GM12878 (cell line): ENCODE measurements around the gene TFDP1. TPM values are rescaled to one million over a fixed set of nuclear protein-coding genes. Genes with fewer than 3 reads are reported as not detected.

Experiments
- ATAC-seq: fragments of 200-7000 bp; cut with Tn5 transposase; 3 replicates; pipeline ENCODE4 v1.9.1; 2020; ENCODE audit warnings: mild to moderate bottlenecking, moderate library complexity
- BruUV-seq: library from RNA; stranded (reverse); fragments of 400-500 nt; replicated peaks from 2 replicates; lab custom pipeline; 2021; lab: Mats Ljungman, UMichigan
- CTCF ChIA-PET: fragments of 300-600 bp; sonication (Branson Sonifier 250); formaldehyde crosslinking; extraction: SDS; loops from one replicate; lab custom pipeline; 2021; ENCODE audit warnings: inconsistent platforms; lab: Yijun Ruan, JAX
- POLR2A ChIA-PET: fragments of 350-600 bp; formaldehyde crosslinking; extraction: SDS; loops from one replicate; lab custom pipeline; 2021; ENCODE audit warnings: inconsistent platforms; lab: Charles Lee
- RAD21 ChIA-PET: fragments of 300-600 bp; sonication (Branson Sonifier 250); formaldehyde crosslinking; loops from one replicate; lab custom pipeline; 2023; ENCODE audit warnings: antibody characterized with exemption; ENCODE audit not compliant: unreplicated experiment; lab: Charles Lee
- SMC1A ChIA-PET: fragments of 300-600 bp; sonication (Branson Sonifier 250); formaldehyde crosslinking; loops from one replicate; lab custom pipeline; 2023; ENCODE audit not compliant: unreplicated experiment, uncharacterized antibody; lab: Charles Lee
- DNase-seq: peaks from one replicate; pipeline ENCODE4 v3.0.0-alpha.2; 2011; ENCODE audit warnings: low read depth, low spot score
- FAIRE-seq: peaks from 3 replicates; lab custom pipeline; 2011; peaks lifted over from hg19 to GRCh38; lab: Jason Lieb, UNC
- H2AFZ ChIP-seq: 2 replicates; pipeline ENCODE4 v1.6.0; 2011; ENCODE audit warnings: low read depth, low read length, control low read depth; ENCODE audit not compliant: control insufficient read depth
- H3K27ac ChIP-seq: 2 replicates; pipeline ENCODE4 v1.5.1; 2011; ENCODE audit warnings: control low read depth; ENCODE audit not compliant: control insufficient read depth, insufficient read depth
- H3K27me3 ChIP-seq, 2 experiments: replicated peaks in 1 of 2; 2 replicates each; pipeline versions ENCODE4 v1.6.0 to v1.6.1; 2011; ENCODE audit warnings: low read length in 1 of 2; ENCODE audit not compliant: control insufficient read depth in 2 of 2, insufficient read depth in 2 of 2
- H3K36me3 ChIP-seq, 2 experiments: 2 replicates each; pipeline ENCODE4 v1.5.1; 2011; ENCODE audit warnings: low read length in 1 of 2; ENCODE audit not compliant: control insufficient read depth in 2 of 2, insufficient read depth in 2 of 2
- H3K4me1 ChIP-seq: 2 replicates; pipeline ENCODE4 v1.6.1; 2011; ENCODE audit warnings: mild to moderate bottlenecking, low read length, moderate library complexity, mixed read lengths; ENCODE audit not compliant: control insufficient read depth, insufficient read depth
- H3K4me2 ChIP-seq: 2 replicates; pipeline ENCODE4 v1.6.0; 2011; ENCODE audit warnings: control low read depth; ENCODE audit not compliant: control insufficient read depth, insufficient read depth
- H3K4me3 ChIP-seq: fragments of 200-600 bp; sonication (generic); 2 replicates; pipeline ENCODE4 v1.5.1; 2016
- H3K79me2 ChIP-seq: 2 replicates; pipeline ENCODE4 v1.6.0; 2011; ENCODE audit warnings: low read length; ENCODE audit not compliant: control insufficient read depth, insufficient read depth
- H3K9ac ChIP-seq: 2 replicates; pipeline ENCODE4 v1.8.0; 2011; ENCODE audit warnings: low read length, control low read depth, mixed read lengths; ENCODE audit not compliant: control insufficient read depth, insufficient read depth
- H3K9me3 ChIP-seq: replicated peaks from 3 replicates; pipeline ENCODE4 v1.5.1; 2011; ENCODE audit warnings: mild to moderate bottlenecking, low read length; ENCODE audit not compliant: control insufficient read depth, insufficient read depth
- H4K20me1 ChIP-seq: 2 replicates; pipeline ENCODE4 v1.6.0; 2011; ENCODE audit not compliant: control insufficient read depth, insufficient read depth
- ASH2L ChIP-seq: fragments of 300-600, 200-600 bp; sonication (generic); IDR thresholded peaks from 2 replicates; pipeline ENCODE4 v1.6.1; 2017; ENCODE audit warnings: low read depth, mild to moderate bottlenecking, borderline replicate concordance
- BCL11A ChIP-seq: IDR thresholded peaks from 2 replicates; pipeline ENCODE4 v1.6.1; 2011; ENCODE audit warnings: low read depth, low read length
- CTCF ChIP-seq, 3 experiments: IDR thresholded peaks in 2 of 3; conservative IDR thresholded peaks in 1 of 3; 2 replicates each; pipeline ENCODE4 v1.5.1; 2011; ENCODE audit warnings: low read depth in 3 of 3, low read length in 3 of 3, mild to moderate bottlenecking in 3 of 3, control low read depth in 2 of 3, moderate library complexity in 2 of 3, inconsistent platforms in 1 of 3, mixed read lengths in 1 of 3; ENCODE audit not compliant: control insufficient read depth in 2 of 3, insufficient read depth in 1 of 3; ENCODE audit errors: extremely low read depth in 1 of 3
- EP300 ChIP-seq, 2 experiments: fragments of 150-350 bp in 1 of 2; IDR thresholded peaks; 2 replicates each; pipeline ENCODE4 v1.6.1; 2011 to 2012; ENCODE audit warnings: low read depth in 2 of 2, low read length in 2 of 2, borderline replicate concordance in 1 of 2, improper control_type of control experiment in 1 of 2, inconsistent platforms in 1 of 2; ENCODE audit not compliant: control insufficient read depth in 1 of 2
- IKZF1 ChIP-seq: fragments of 450-650 bp; conservative IDR thresholded peaks from 2 replicates; pipeline ENCODE4 v1.6.1; 2017; ENCODE audit warnings: antibody characterized with exemption, mild to moderate bottlenecking
- MEF2A ChIP-seq: IDR thresholded peaks from 2 replicates; pipeline ENCODE4 v1.6.1; 2011; ENCODE audit warnings: low read depth, mild to moderate bottlenecking, low read length, moderate library complexity; ENCODE audit not compliant: insufficient read depth
- NFXL1 ChIP-seq: fragments of 450-650 bp; IDR thresholded peaks from 2 replicates; pipeline ENCODE4 v1.6.1; 2017; ENCODE audit warnings: antibody characterized with exemption, mild to moderate bottlenecking, borderline replicate concordance
- NR2C1 ChIP-seq: fragments of 450-650 bp; IDR thresholded peaks from 2 replicates; pipeline ENCODE4 v1.6.1; 2017; ENCODE audit warnings: antibody characterized with exemption, mild to moderate bottlenecking, moderate library complexity
- NR2C2 ChIP-seq: IDR thresholded peaks from 2 replicates; pipeline ENCODE4 v1.6.1; 2011; ENCODE audit warnings: borderline replicate concordance, low read depth; ENCODE audit not compliant: control insufficient read depth, insufficient read length
- POU2F2 ChIP-seq: IDR thresholded peaks from 3 replicates; pipeline ENCODE4 v1.6.1; 2011; ENCODE audit warnings: low read depth, mild to moderate bottlenecking, low read length, borderline replicate concordance
- SP1 ChIP-seq: IDR thresholded peaks from one replicate; pipeline ENCODE4 v1.6.1; 2011; ENCODE audit warnings: low read depth, low read length
- ZBED1 ChIP-seq: IDR thresholded peaks from 2 replicates; pipeline ENCODE4 v1.6.1; 2016; ENCODE audit warnings: borderline replicate concordance
- WGBS: methylation state at CpG from one replicate; pipeline ENCODE4 v1.1.6; 2016; ENCODE audit warnings: low lambda C conversion rate; ENCODE audit not compliant: insufficient replicate concordance, insufficient coverage; ENCODE audit errors: missing lambda C conversion rate; 5-methylcytosine and 5-hydroxymethylcytosine counted together
- in situ Hi-C: fragments of 300-500 bp; cut with MboI; formaldehyde crosslinking; loops from 9 replicates; pipeline ENCODE4 v1.14.3; 2018; ENCODE audit warnings: mixed read lengths
- intact Hi-C: fragments of 100-400 bp; cut with micrococcal nuclease; formaldehyde crosslinking; loops from one replicate; pipeline ENCODE4 v1.14.2; 2022; ENCODE audit not compliant: unreplicated experiment
- polyA plus RNA-seq, 11 experiments: library from polyadenylated mRNA; depleted of rRNA in 4 of 11; unstranded in 6 of 11; stranded (reverse) in 5 of 11; fragments of >200 nt; fragmentation: Nextera tagmentation in 4 of 11; fragmentation: Illumina TruSeq in 1 of 11; extraction: Ambion mirVana in 4 of 11; extraction: Trizol in 1 of 11; gene quantifications; 1 replicate in 1 of 11; 2 replicates in 10 of 11; pipeline versions ENCODE4 v1.2.1 to v1.2.3, GENCODE V29; 2011 to 2016; ENCODE audit warnings: inconsistent platforms in 2 of 11, missing spikeins in 2 of 11, low read depth in 1 of 11
- total RNA-seq, 4 experiments: library from RNA; depleted of rRNA in 3 of 4; stranded (reverse); fragments of >200 nt in 3 of 4; fragmentation: Illumina TruSeq in 1 of 4; extraction: Trizol in 1 of 4; gene quantifications; 2 replicates each; pipeline versions ENCODE4 v1.2.1 to v1.2.3, GENCODE V29; 2013 to 2021
- TF ChIP-seq, protein P1 (sequence below): fragments of 450-650 bp; IDR thresholded peaks from 2 replicates; pipeline ENCODE4 v1.6.1; 2016; ENCODE audit warnings: mild to moderate bottlenecking
- TF ChIP-seq, protein P2 (sequence below): fragments of 450-650 bp; IDR thresholded peaks from 2 replicates; pipeline ENCODE4 v1.6.1; 2016; ENCODE audit warnings: mild to moderate bottlenecking
- TF ChIP-seq, protein P3 (sequence below): fragments of 150-350 bp; IDR thresholded peaks from 2 replicates; pipeline ENCODE4 v1.6.1; 2014; ENCODE audit warnings: mild to moderate bottlenecking, low read depth, low read length
- TF ChIP-seq, protein P4 (sequence below): fragments of 450-650 bp; IDR thresholded peaks from 2 replicates; pipeline ENCODE4 v1.6.1; 2017; ENCODE audit warnings: low read depth, mild to moderate bottlenecking, moderate library complexity

The TFDP1 gene
- total and polyA plus RNA-seq, 10 of the 15 experiments (the other 5 are each of a cell fraction or from before 2014, with no cell fraction given) = 37.7 to 254 (median 119) TPM

- Histone ChIP-seq H3K27ac (no peak overlapping the region), H3K4me2 (no peak overlapping the region), H3K4me1 (no peaks in the 10 kb centered on the region), H3K4me3 (no peak overlapping the region), H2AFZ (no peak overlapping the region), H3K36me3 (peaks cover 2% of the 10 kb centered on the region in 2 experiments; a peak in 2 of 4 replicates), H3K9me3 (no peaks in the 10 kb centered on the region; the same call in 2 of the 3 replicates), H4K20me1 (no peaks in the 10 kb centered on the region), H3K27me3 (no peaks in the 10 kb centered on the region), H3K79me2 (no peaks in the 10 kb centered on the region), H3K9ac (no peak overlapping the region)
- DNase-seq = no peak
- no peak for FAIRE-seq
- SMC1A ChIA-PET = interaction anchor here (0.6 kb wide), 1 partner anchor 22 kb away, joined by 3 read pairs; no protein-coding TSS in a partner anchor
- ATAC-seq = no peak
- RAD21 ChIA-PET = no interaction called here
- CTCF ChIA-PET = no interaction called here
- no TSS peak for BruUV-seq
- 84% methylated on average over 7 of the region's 21 CpGs for WGBS
- intact Hi-C loops (no loop called here), in situ Hi-C loops (no loop called here)
- POLR2A ChIA-PET = no interaction called here
- TF ChIP-seq, protein P1, sequence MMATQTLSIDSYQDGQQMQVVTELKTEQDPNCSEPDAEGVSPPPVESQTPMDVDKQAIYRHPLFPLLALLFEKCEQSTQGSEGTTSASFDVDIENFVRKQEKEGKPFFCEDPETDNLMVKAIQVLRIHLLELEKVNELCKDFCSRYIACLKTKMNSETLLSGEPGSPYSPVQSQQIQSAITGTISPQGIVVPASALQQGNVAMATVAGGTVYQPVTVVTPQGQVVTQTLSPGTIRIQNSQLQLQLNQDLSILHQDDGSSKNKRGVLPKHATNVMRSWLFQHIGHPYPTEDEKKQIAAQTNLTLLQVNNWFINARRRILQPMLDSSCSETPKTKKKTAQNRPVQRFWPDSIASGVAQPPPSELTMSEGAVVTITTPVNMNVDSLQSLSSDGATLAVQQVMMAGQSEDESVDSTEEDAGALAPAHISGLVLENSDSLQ = no peak
- no peak for TF ChIP-seq ZBED1
- no peak for TF ChIP-seq BCL11A
- no peak for TF ChIP-seq POU2F2
- TF ChIP-seq IKZF1 = no peak
- no peak for TF ChIP-seq MEF2A
- TF ChIP-seq NR2C1 = no peak
- no peak for TF ChIP-seq SP1
- no peak for TF ChIP-seq ASH2L
- TF ChIP-seq NFXL1 = no peak
- TF ChIP-seq, protein P2, sequence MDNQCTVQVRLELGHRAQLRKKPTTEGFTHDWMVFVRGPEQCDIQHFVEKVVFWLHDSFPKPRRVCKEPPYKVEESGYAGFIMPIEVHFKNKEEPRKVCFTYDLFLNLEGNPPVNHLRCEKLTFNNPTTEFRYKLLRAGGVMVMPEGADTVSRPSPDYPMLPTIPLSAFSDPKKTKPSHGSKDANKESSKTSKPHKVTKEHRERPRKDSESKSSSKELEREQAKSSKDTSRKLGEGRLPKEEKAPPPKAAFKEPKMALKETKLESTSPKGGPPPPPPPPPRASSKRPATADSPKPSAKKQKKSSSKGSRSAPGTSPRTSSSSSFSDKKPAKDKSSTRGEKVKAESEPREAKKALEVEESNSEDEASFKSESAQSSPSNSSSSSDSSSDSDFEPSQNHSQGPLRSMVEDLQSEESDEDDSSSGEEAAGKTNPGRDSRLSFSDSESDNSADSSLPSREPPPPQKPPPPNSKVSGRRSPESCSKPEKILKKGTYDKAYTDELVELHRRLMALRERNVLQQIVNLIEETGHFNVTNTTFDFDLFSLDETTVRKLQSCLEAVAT = no peak
- TF ChIP-seq, protein P3, sequence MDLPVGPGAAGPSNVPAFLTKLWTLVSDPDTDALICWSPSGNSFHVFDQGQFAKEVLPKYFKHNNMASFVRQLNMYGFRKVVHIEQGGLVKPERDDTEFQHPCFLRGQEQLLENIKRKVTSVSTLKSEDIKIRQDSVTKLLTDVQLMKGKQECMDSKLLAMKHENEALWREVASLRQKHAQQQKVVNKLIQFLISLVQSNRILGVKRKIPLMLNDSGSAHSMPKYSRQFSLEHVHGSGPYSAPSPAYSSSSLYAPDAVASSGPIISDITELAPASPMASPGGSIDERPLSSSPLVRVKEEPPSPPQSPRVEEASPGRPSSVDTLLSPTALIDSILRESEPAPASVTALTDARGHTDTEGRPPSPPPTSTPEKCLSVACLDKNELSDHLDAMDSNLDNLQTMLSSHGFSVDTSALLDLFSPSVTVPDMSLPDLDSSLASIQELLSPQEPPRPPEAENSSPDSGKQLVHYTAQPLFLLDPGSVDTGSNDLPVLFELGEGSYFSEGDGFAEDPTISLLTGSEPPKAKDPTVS = no peak
- TF ChIP-seq, protein P4, sequence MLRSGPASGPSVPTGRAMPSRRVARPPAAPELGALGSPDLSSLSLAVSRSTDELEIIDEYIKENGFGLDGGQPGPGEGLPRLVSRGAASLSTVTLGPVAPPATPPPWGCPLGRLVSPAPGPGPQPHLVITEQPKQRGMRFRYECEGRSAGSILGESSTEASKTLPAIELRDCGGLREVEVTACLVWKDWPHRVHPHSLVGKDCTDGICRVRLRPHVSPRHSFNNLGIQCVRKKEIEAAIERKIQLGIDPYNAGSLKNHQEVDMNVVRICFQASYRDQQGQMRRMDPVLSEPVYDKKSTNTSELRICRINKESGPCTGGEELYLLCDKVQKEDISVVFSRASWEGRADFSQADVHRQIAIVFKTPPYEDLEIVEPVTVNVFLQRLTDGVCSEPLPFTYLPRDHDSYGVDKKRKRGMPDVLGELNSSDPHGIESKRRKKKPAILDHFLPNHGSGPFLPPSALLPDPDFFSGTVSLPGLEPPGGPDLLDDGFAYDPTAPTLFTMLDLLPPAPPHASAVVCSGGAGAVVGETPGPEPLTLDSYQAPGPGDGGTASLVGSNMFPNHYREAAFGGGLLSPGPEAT = no peak
- no peak for TF ChIP-seq NR2C2
- no peak for TF ChIP-seq CTCF (IDR thresholded peaks at IDR 0.05 in 2 of 3, conservative IDR thresholded peaks at IDR 0.05 in 1 of 3; ENCODE audit: control insufficient read depth in 2 of 3, extremely low read depth in 1 of 3, insufficient read depth in 1 of 3, low read depth in 3 of 3, low read length in 3 of 3)
- TF ChIP-seq EP300 (IDR thresholded peaks at IDR 0.05; ENCODE audit: borderline replicate concordance in 1 of 2, control insufficient read depth in 1 of 2, low read depth in 2 of 2, low read length in 2 of 2) = no peak
Measured at GRCh38 chr13:113542751-113543424, 41.7 kb upstream of the TFDP1 start.
